Retinal pigment epithelial cell (primary cell): ENCODE data around the gene GPAT3.

Experiments
- DNase-seq: peaks from one replicate; pipeline ENCODE4 v3.0.0-alpha.2; 2010; ENCODE audit warnings: low read depth
- H3K4me3 ChIP-seq: 2 replicates; pipeline ENCODE4 v1.5.1; 2011; ENCODE audit warnings: mild to moderate bottlenecking, low read length, control low read depth, moderate library complexity
- TF ChIP-seq, protein P1 (sequence below): conservative IDR thresholded peaks from 2 replicates; pipeline ENCODE4 v1.5.1; 2011; ENCODE audit warnings: low read depth, low read length, control low read depth, inconsistent platforms

GPAT3 gene

DNA sequence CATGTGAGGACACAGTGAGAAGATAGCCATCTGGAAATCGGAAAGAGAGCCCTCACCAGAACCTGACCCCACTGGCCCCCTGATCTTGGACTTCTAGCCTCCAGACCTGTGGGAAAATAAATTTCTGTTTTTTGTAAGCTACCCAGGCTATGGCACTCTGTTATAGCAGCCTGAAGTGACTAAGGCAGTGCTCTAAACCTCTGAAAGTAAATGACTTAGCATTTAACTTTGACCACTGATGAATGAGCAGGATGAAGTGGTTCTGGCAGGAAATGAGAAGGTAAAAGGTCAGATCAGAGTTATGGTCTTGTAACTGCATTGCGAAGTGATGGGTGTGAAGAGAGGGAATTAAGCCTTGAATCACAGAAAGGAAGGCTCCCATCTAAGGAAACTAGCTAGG lies 17.0 kb downstream of the GPAT3 start:
- no peak overlapping the region for H3K4me3 ChIP-seq
- DNase-seq, result peak; percentile 65
- TF ChIP-seq, protein P1, sequence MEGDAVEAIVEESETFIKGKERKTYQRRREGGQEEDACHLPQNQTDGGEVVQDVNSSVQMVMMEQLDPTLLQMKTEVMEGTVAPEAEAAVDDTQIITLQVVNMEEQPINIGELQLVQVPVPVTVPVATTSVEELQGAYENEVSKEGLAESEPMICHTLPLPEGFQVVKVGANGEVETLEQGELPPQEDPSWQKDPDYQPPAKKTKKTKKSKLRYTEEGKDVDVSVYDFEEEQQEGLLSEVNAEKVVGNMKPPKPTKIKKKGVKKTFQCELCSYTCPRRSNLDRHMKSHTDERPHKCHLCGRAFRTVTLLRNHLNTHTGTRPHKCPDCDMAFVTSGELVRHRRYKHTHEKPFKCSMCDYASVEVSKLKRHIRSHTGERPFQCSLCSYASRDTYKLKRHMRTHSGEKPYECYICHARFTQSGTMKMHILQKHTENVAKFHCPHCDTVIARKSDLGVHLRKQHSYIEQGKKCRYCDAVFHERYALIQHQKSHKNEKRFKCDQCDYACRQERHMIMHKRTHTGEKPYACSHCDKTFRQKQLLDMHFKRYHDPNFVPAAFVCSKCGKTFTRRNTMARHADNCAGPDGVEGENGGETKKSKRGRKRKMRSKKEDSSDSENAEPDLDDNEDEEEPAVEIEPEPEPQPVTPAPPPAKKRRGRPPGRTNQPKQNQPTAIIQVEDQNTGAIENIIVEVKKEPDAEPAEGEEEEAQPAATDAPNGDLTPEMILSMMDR, result no peak

DNA sequence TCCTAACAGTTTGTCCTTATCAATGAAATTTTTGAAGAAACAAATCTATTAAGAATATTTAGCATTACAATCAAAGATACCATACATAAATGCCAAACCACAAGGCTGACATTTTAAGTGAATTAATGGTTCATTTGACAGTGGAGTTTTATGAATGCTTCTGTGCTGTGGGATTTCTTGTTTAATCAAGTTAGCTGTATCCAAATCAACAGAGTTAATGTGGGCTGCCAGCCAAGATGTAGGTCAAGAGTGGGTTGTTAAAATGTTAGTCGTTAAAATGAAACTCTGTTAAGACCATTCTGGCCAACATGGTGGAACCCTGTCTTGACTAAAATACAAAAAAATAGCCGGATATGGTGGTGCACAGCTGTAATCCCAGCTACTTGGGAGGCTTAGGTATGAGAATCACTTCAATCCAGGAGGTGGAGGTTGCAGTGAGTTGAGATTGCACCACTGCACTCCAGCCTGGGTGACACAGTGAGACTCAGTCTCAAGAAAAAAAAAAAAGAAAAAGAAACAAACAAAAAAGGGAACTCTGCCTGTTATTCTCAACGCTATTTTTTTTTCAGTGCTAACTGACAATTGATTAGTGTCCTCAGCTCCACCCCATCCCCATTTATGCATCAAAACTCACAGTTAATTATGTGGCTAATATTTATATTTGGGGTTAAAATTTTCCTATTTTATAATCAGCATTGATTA lies 20.2 kb downstream of the GPAT3 start:
- TF ChIP-seq, protein P1, result no peak
- no peak for DNase-seq
- no peak overlapping the region for H3K4me3 ChIP-seq

GRCh38 chr4:83556816-83557215 lies 20.9 kb downstream of the GPAT3 start:
- TF ChIP-seq, protein P1, result no peak
- H3K4me3 ChIP-seq, result no peak overlapping the region
- no peak for DNase-seq

- no peak for DNase-seq
- H3K4me3 ChIP-seq, result no peak overlapping the region
- TF ChIP-seq, protein P1, result no peak
These were observed 22.2 kb downstream of the GPAT3 start for GRCh38 chr4:83558059-83558653.

DNA sequence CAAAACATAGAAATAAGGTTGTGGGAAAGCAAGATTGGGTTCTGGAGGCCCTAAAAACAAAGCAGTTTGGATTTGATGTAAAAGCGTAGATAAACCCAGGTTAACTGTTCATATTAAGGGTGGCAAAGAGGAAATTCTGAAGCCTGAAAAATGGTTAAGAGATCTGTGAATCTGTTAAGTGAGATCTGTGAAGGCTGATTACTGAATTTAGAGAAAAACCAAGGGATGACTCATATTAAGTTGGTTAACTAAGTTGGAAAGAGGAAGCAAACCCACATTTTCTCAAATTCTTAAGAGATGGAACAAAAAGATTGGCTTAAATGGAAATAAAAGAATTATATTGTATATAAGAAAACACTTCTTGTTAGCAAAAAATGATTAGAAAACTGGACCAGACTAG lies 22.8 kb downstream of the GPAT3 start:
- TF ChIP-seq, protein P1, result no peak
- no peak overlapping the region for H3K4me3 ChIP-seq
- DNase-seq, result no peak

- no peak for DNase-seq
- no peak overlapping the region for H3K4me3 ChIP-seq
- TF ChIP-seq, protein P1, result no peak
These were observed 24.6 kb downstream of the GPAT3 start for GRCh38 chr4:83560523-83560922.

- DNase-seq, result peak; percentile 51
- H3K4me3 ChIP-seq, result no peak overlapping the region
- TF ChIP-seq, protein P1, result no peak
These were observed 25.5 kb downstream of the GPAT3 start for GRCh38 chr4:83561381-83561780.
